HCT116 (cell line): Measurements from ENCODE around the gene CIZ1. TPM values are rescaled to one million over a fixed set of nuclear protein-coding genes. Genes with fewer than 3 reads are reported as not detected.

Experiments
- ATAC-seq: fragments of 200-7000 bp; cut with Tn5 transposase; 2 replicates; pipeline ENCODE4 v1.9.1; 2020; ENCODE audit warnings: mild to moderate bottlenecking, moderate library complexity
- BruUV-seq: library from RNA; stranded (reverse); fragments of 400-500 nt; replicated peaks from 2 replicates; lab custom pipeline; 2021; lab: Mats Ljungman, UMichigan
- CTCF ChIA-PET: fragments of 300-600 bp; sonication (Branson Sonifier 250); formaldehyde crosslinking; loops from one replicate; lab custom pipeline; 2021; ENCODE audit warnings: antibody characterized with exemption; lab: Charles Lee
- POLR2A ChIA-PET: fragments of 300-600, 350-600 bp; sonication (Branson Sonifier 250); formaldehyde crosslinking; loops from one replicate; lab custom pipeline; 2021; ENCODE audit warnings: antibody characterized with exemption; lab: Charles Lee
- RAD21 ChIA-PET, 2 experiments: fragments of 300-600 bp; sonication (Branson Sonifier 250); formaldehyde crosslinking; loops; one replicate each; lab custom pipeline; 2023; ENCODE audit warnings: low total read pairs in 2 of 2; ENCODE audit not compliant: uncharacterized antibody in 2 of 2, unreplicated experiment in 2 of 2, low non-redundant PET in 1 of 2; lab: Charles Lee
- DNase-seq: peaks from one replicate; pipeline ENCODE4 v3.0.0-alpha.2; 2010; ENCODE audit warnings: low read depth, low spot score
- H2AFZ ChIP-seq: fragments of 200-600 bp; shearing (Covaris generic), sonication (generic); 2 replicates; pipeline ENCODE4 v1.6.1; 2017; ENCODE audit warnings: low read depth, mixed run types, mixed read lengths, antibody characterized with exemption, low read length; ENCODE audit not compliant: poor library complexity, severe bottlenecking
- H3K27ac ChIP-seq: 2 replicates; pipeline ENCODE4 v1.5.1; 2012; ENCODE audit warnings: low read depth, low read length
- H3K27me3 ChIP-seq: fragments of 200-600 bp; sonication (generic); 2 replicates; pipeline ENCODE4 v1.6.1; 2016; ENCODE audit warnings: mixed run types, low read length, mixed read lengths; ENCODE audit not compliant: insufficient read depth
- H3K36me3 ChIP-seq, 2 experiments: fragments of 200-500 bp in 1 of 2; fragments of 200-600 bp in 1 of 2; sonication (Bioruptor generic) in 1 of 2; sonication (generic) in 1 of 2; 2 replicates each; pipeline versions ENCODE4 v1.5.1 to v1.6.1; 2014 to 2016; ENCODE audit warnings: low read length in 2 of 2, inconsistent platforms in 1 of 2, mixed read lengths in 1 of 2, mixed run types in 1 of 2; ENCODE audit not compliant: insufficient read depth in 2 of 2, control insufficient read depth in 1 of 2
- H3K4me1 ChIP-seq, 2 experiments: fragments of 200-600 bp in 1 of 2; sonication (generic) in 1 of 2; 2 replicates each; pipeline versions ENCODE4 v1.5.1 to v1.6.1; 2012 to 2017; ENCODE audit warnings: low read length in 2 of 2, inconsistent platforms in 1 of 2, mild to moderate bottlenecking in 1 of 2, mixed read lengths in 1 of 2, mixed run types in 1 of 2, moderate library complexity in 1 of 2; ENCODE audit not compliant: insufficient read depth in 2 of 2, control insufficient read depth in 1 of 2
- H3K4me2 ChIP-seq: fragments of 200-600 bp; sonication (generic); 2 replicates; pipeline ENCODE4 v1.6.1; 2017; ENCODE audit warnings: mixed run types, low read length, mixed read lengths
- H3K4me3 ChIP-seq, 2 experiments: fragments of 200-600 bp in 1 of 2; sonication (generic) in 1 of 2; replicated peaks in 1 of 2; 2 replicates each; pipeline ENCODE4 v1.5.1; 2011 to 2016; ENCODE audit warnings: low read length in 2 of 2, control low read depth in 1 of 2, low read depth in 1 of 2, mild to moderate bottlenecking in 1 of 2, mixed read lengths in 1 of 2, mixed run types in 1 of 2
- H3K79me2 ChIP-seq: fragments of 200-600 bp; sonication (generic); 2 replicates; pipeline ENCODE4 v1.6.1; 2017; ENCODE audit warnings: mild to moderate bottlenecking, mixed run types, low read length, moderate library complexity, mixed read lengths; ENCODE audit not compliant: insufficient read depth
- H3K9ac ChIP-seq: fragments of 200-600 bp; sonication (generic); 2 replicates; pipeline ENCODE4 v1.6.1; 2016; ENCODE audit warnings: low read length, mixed read lengths
- H3K9me2 ChIP-seq: fragments of 200-600 bp; sonication (generic), shearing (Covaris generic); 2 replicates; pipeline ENCODE4 v1.6.1; 2017; ENCODE audit warnings: mixed run types, mild to moderate bottlenecking, moderate library complexity; ENCODE audit not compliant: insufficient read depth
- H3K9me3 ChIP-seq, 2 experiments: fragments of 200-500 bp in 1 of 2; fragments of 200-600 bp in 1 of 2; sonication (Bioruptor generic) in 1 of 2; sonication (generic) in 1 of 2; 2 replicates each; pipeline ENCODE4 v1.6.1; 2014 to 2017; ENCODE audit warnings: low read length in 2 of 2, mixed read lengths in 2 of 2, inconsistent platforms in 1 of 2, low read depth in 1 of 2, mild to moderate bottlenecking in 1 of 2, mixed run types in 1 of 2, moderate library complexity in 1 of 2; ENCODE audit not compliant: control insufficient read depth in 1 of 2, insufficient read depth in 1 of 2
- H4K20me1 ChIP-seq: fragments of 200-600 bp; sonication (generic), shearing (Covaris generic); 2 replicates; pipeline ENCODE4 v1.6.1; 2017; ENCODE audit warnings: mixed run types, mild to moderate bottlenecking, moderate library complexity; ENCODE audit not compliant: insufficient read depth
- CBX3 ChIP-seq: IDR thresholded peaks from 2 replicates; pipeline ENCODE4 v1.6.1; 2012; ENCODE audit warnings: low read depth
- ELF1 ChIP-seq: IDR thresholded peaks from 2 replicates; pipeline ENCODE4 v1.6.1; 2012; ENCODE audit warnings: low read depth, borderline replicate concordance
- EZH2 ChIP-seq: fragments of 200-600 bp; sonication (generic); IDR thresholded peaks from 2 replicates; pipeline ENCODE4 v1.6.1; 2017; ENCODE audit warnings: antibody characterized with exemption, mixed run types
- FOSL1 ChIP-seq: IDR thresholded peaks from 2 replicates; pipeline ENCODE4 v1.6.1; 2012; ENCODE audit warnings: low read depth
- JUND ChIP-seq: IDR thresholded peaks from 2 replicates; pipeline ENCODE4 v1.6.1; 2012
- MAX ChIP-seq: IDR thresholded peaks from 2 replicates; pipeline ENCODE4 v1.6.1; 2012
- POLR2A ChIP-seq: IDR thresholded peaks from 2 replicates; pipeline ENCODE4 v1.7.0; 2011; ENCODE audit warnings: borderline replicate concordance; ENCODE audit not compliant: insufficient read depth, insufficient read length; ENCODE audit errors: extremely low read depth
- RAD21 ChIP-seq: IDR thresholded peaks from 2 replicates; pipeline ENCODE4 v1.6.1; 2012; ENCODE audit warnings: low read depth, mild to moderate bottlenecking
- REST ChIP-seq: IDR thresholded peaks from 2 replicates; pipeline ENCODE4 v1.6.1; 2012; ENCODE audit warnings: low read depth
- SIN3A ChIP-seq: IDR thresholded peaks from 2 replicates; pipeline ENCODE4 v1.6.1; 2012; ENCODE audit warnings: low read depth
- SRF ChIP-seq: IDR thresholded peaks from 2 replicates; pipeline ENCODE4 v1.6.1; 2012; ENCODE audit warnings: low read depth
- TCF7L2 ChIP-seq: IDR thresholded peaks from 2 replicates; pipeline ENCODE4 v1.7.0; 2011; ENCODE audit warnings: borderline replicate concordance, inconsistent platforms; ENCODE audit not compliant: insufficient read depth, insufficient read length; ENCODE audit errors: extremely low read depth
- YY1 ChIP-seq: IDR thresholded peaks from 2 replicates; pipeline ENCODE4 v1.6.1; 2011; ENCODE audit warnings: low read length, low read depth, moderate library complexity, mild to moderate bottlenecking; ENCODE audit not compliant: insufficient replicate concordance; ENCODE audit errors: extremely low read depth
- ZFX ChIP-seq: fragments of 450-650 bp; IDR thresholded peaks from 2 replicates; pipeline ENCODE4 v1.6.1; 2017
- ZNF274 ChIP-seq: fragments of 200-500 bp; sonication (Bioruptor generic); IDR thresholded peaks from 2 replicates; pipeline ENCODE4 v1.6.1; 2014; ENCODE audit warnings: mild to moderate bottlenecking, low read depth, low read length, inconsistent platforms
- intact Hi-C: fragments of 100-400 bp; cut with micrococcal nuclease; formaldehyde crosslinking; loops from 2 replicates; pipeline ENCODE4 v1.10.0; 2022
- total RNA-seq: library from RNA; stranded (reverse); gene quantifications from one replicate; pipeline ENCODE4 v1.2.1, GENCODE V29; 2021; ENCODE audit not compliant: unreplicated experiment
- TF ChIP-seq, protein P1 (sequence below), 3 experiments: fragments of 200-600 bp in 1 of 3; sonication (generic) in 1 of 3; IDR thresholded peaks in 2 of 3; conservative IDR thresholded peaks in 1 of 3; 2 replicates each; pipeline ENCODE4 v1.5.1; 2012 to 2017; ENCODE audit warnings: low read depth in 2 of 3, low read length in 2 of 3, antibody characterized with exemption in 1 of 3, borderline replicate concordance in 1 of 3, control low read depth in 1 of 3, mild to moderate bottlenecking in 1 of 3, mixed read lengths in 1 of 3, mixed run types in 1 of 3, moderate library complexity in 1 of 3; ENCODE audit not compliant: insufficient read depth in 1 of 3

The CIZ1 gene
- total RNA-seq, 1 experiment from 2014 or later, result 144 TPM

DNA sequence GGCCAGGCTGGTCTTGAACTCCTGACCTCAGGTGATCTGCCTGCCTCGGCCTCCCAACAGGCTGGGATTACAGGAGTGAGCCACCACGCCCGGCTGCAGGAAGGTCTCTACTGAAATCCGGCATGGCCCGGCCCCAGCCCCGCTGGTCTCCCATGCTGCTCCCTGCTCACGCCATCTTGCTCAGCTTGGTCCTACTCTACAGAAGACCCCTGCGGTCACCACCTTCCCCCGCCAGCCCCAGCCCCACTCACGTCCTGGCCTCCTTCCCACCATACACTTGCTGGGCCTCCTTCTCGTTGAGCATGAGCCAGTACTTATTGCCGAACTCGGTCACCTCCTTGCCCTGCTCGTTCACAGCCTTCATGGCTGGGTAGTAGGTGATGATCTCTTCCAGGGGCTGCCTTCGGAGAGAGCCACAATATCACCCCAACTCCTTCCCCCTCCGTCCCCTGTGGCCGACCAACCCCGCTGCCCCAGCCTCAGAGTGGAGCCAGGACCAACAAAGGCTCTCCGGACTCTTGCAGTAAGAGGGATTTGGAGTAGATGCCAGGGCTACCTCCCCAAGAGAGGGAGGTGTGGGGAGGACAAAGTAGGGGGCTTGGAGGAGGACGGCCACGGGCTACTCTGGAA, 67.8 kb downstream of the CIZ1 start:
- RAD21 ChIA-PET, result no interaction called here
- TF ChIP-seq CBX3, result no peak
- no peak for TF ChIP-seq YY1
- TF ChIP-seq, all 23 proteins: peak for 0
- CTCF ChIA-PET, result no interaction called here
- POLR2A ChIA-PET, result no interaction called here
- H3K79me2 ChIP-seq, result peaks cover 39% of the 10 kb centered on the region
- H2AFZ ChIP-seq, result no peak overlapping the region
- no peak overlapping the region for H3K4me3 ChIP-seq
- H3K9ac ChIP-seq, result no peak overlapping the region
- no peak overlapping the region for H3K4me2 ChIP-seq
- no peak for DNase-seq
- no TSS peak for BruUV-seq
- H4K20me1 ChIP-seq, result peaks cover 9% of the 10 kb centered on the region; the same call in 1 of the 2 replicates
- no peak overlapping the region for H3K27ac ChIP-seq
- H3K36me3 ChIP-seq, result peaks cover 6 to 30% of the 10 kb centered on the region in 2 experiments; a peak in 3 of 4 replicates
- ATAC-seq, result no peak
- no peaks in the 10 kb centered on the region for H3K27me3 ChIP-seq
- intact Hi-C loops, result no loop called here
- H3K9me2 ChIP-seq, result no peaks in the 10 kb centered on the region
- H3K9me3 ChIP-seq, result no peaks in the 10 kb centered on the region
- H3K4me1 ChIP-seq, result peaks cover 9 to 24% of the 10 kb centered on the region in 2 experiments

GRCh38 chr9:128122809-128123175, 68.6 kb downstream of the CIZ1 start:
- H3K27ac ChIP-seq, result no peak overlapping the region
- DNase-seq (no peak), ATAC-seq (no peak)
- intact Hi-C loops, result no loop called here
- H4K20me1 ChIP-seq, result peaks cover 9% of the 10 kb centered on the region; the same call in 1 of the 2 replicates
- H3K79me2 ChIP-seq, result peaks cover 39% of the 10 kb centered on the region
- RAD21 ChIA-PET, result no interaction called here
- H3K9me2 ChIP-seq, result no peaks in the 10 kb centered on the region
- H3K9me3 ChIP-seq, result no peaks in the 10 kb centered on the region
- POLR2A ChIA-PET, result no interaction called here
- BruUV-seq, result no TSS peak
- CTCF ChIA-PET, result no interaction called here
- H2AFZ ChIP-seq, result no peak overlapping the region
- no peak overlapping the region for H3K4me3 ChIP-seq
- H3K9ac ChIP-seq, result no peak overlapping the region
- H3K4me2 ChIP-seq, result no peak overlapping the region
- peaks cover 12 to 22% of the 10 kb centered on the region in 2 experiments for H3K4me1 ChIP-seq
- H3K27me3 ChIP-seq, result no peaks in the 10 kb centered on the region
- peaks cover 6 to 30% of the 10 kb centered on the region in 2 experiments; a peak in 3 of 4 replicates for H3K36me3 ChIP-seq
- no peak for TF ChIP-seq MAX
- TF ChIP-seq ZNF274, result no peak
- no peak for TF ChIP-seq SIN3A
- no peak for TF ChIP-seq REST
- TF ChIP-seq ELF1, result no peak
- TF ChIP-seq TCF7L2, result no peak
- no peak for TF ChIP-seq EZH2
- TF ChIP-seq ZFX, result no peak
- no peak for TF ChIP-seq RAD21
- TF ChIP-seq FOSL1, result no peak
- TF ChIP-seq SRF, result no peak
- no peak for TF ChIP-seq POLR2A
- no peak for TF ChIP-seq CBX3
- TF ChIP-seq JUND, result no peak
- TF ChIP-seq, protein P1, sequence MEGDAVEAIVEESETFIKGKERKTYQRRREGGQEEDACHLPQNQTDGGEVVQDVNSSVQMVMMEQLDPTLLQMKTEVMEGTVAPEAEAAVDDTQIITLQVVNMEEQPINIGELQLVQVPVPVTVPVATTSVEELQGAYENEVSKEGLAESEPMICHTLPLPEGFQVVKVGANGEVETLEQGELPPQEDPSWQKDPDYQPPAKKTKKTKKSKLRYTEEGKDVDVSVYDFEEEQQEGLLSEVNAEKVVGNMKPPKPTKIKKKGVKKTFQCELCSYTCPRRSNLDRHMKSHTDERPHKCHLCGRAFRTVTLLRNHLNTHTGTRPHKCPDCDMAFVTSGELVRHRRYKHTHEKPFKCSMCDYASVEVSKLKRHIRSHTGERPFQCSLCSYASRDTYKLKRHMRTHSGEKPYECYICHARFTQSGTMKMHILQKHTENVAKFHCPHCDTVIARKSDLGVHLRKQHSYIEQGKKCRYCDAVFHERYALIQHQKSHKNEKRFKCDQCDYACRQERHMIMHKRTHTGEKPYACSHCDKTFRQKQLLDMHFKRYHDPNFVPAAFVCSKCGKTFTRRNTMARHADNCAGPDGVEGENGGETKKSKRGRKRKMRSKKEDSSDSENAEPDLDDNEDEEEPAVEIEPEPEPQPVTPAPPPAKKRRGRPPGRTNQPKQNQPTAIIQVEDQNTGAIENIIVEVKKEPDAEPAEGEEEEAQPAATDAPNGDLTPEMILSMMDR (IDR thresholded peaks at IDR 0.05 in 2 of 3, conservative IDR thresholded peaks at IDR 0.05 in 1 of 3; ENCODE audit: borderline replicate concordance in 1 of 3, insufficient read depth in 1 of 3, low read depth in 2 of 3, low read length in 2 of 3), result no peak
